ENCODE data around the gene LILRB2.
"Not testable (repeated sequence)": the region's sequence is repeated elsewhere in the genome, so short reads cannot be mapped to it uniquely, and the experiment has no call there.

LILRB2 gene

GRCh38 chr19:54302257-54302656, 21.3 kb upstream of the LILRB2 start:
- DNase-seq, result no peak

- DNase-seq, result no peak
Observed at GRCh38 chr19:54299515-54299914, 18.6 kb upstream of the LILRB2 start.

- DNase-seq, result no peak
Observed at GRCh38 chr19:54299126-54299498, 18.2 kb upstream of the LILRB2 start.

- DNase-seq, result no peak
Observed at GRCh38 chr19:54298357-54299125, 17.6 kb upstream of the LILRB2 start.

GRCh38 chr19:54297759-54298305, 16.9 kb upstream of the LILRB2 start:
- DNase-seq, result no peak

- DNase-seq, result no peak
Observed at GRCh38 chr19:54294539-54294938, 13.6 kb upstream of the LILRB2 start.

- not testable (repeated sequence) for DNase-seq
Observed at GRCh38 chr19:54289160-54289559, 8.2 kb upstream of the LILRB2 start.

- DNase-seq, result no peak
Observed at GRCh38 chr19:54287456-54287855, 6.5 kb upstream of the LILRB2 start.

- not testable (repeated sequence) for DNase-seq
Observed at GRCh38 chr19:54286283-54286682, 5.4 kb upstream of the LILRB2 start.

GRCh38 chr19:54285427-54286056, 4.6 kb upstream of the LILRB2 start:
- DNase-seq, result not testable (repeated sequence)

- DNase-seq, result no peak
Observed at GRCh38 chr19:54282686-54283470, 2.0 kb upstream of the LILRB2 start.

- DNase-seq, result not testable (repeated sequence)
Observed at GRCh38 chr19:54281729-54282075, 792 bp upstream of the LILRB2 start.

GRCh38 chr19:54280441-54280840, 469 bp downstream of the LILRB2 start:
- not testable (repeated sequence) for DNase-seq

GRCh38 chr19:54280025-54280424, 885 bp downstream of the LILRB2 start:
- not testable (repeated sequence) for DNase-seq

- DNase-seq, result no peak
Observed at GRCh38 chr19:54279406-54279962, 1.4 kb downstream of the LILRB2 start.

- not testable (repeated sequence) for DNase-seq
Observed at GRCh38 chr19:54278571-54279195, 2.2 kb downstream of the LILRB2 start.

- DNase-seq, result not testable (repeated sequence)
Observed at GRCh38 chr19:54278056-54278455, 2.9 kb downstream of the LILRB2 start.

- DNase-seq, result not testable (repeated sequence)
Observed at GRCh38 chr19:54277111-54277615, 3.7 kb downstream of the LILRB2 start.

GRCh38 chr19:54275951-54276350, 5.0 kb downstream of the LILRB2 start:
- DNase-seq, result no peak

- not testable (repeated sequence) for DNase-seq
Observed at GRCh38 chr19:54274516-54274915, 6.4 kb downstream of the LILRB2 start.

GRCh38 chr19:54273821-54274220, 7.1 kb downstream of the LILRB2 start:
- no peak for DNase-seq

GRCh38 chr19:54272181-54272580, 8.7 kb downstream of the LILRB2 start:
- not testable (repeated sequence) for DNase-seq

Measured in NCI-H524 (cell line).